GM19395 (cell line): ENCODE measurements around the gene PDE6C.

Experiments
- ATAC-seq: cut with Tn5 transposase; IDR thresholded peaks from one replicate; pipeline ENCODE4 v1.9.1; 2021; ENCODE audit warnings: mild to moderate bottlenecking, moderate library complexity; ENCODE audit not compliant: unreplicated experiment

The PDE6C gene

GRCh38 chr10:93612311-93612710 is at the start of gene PDE6C:
TSS of gene PDE6C (plus strand) at chr10:93612537. CDS start at chr10:93612726, 189 bp downstream.
- no peak for ATAC-seq

- no peak for ATAC-seq
Observed at GRCh38 chr10:93565446-93565845, 46.9 kb upstream of the PDE6C start.

- ATAC-seq, result no peak
Observed at GRCh38 chr10:93566435-93567276, 45.7 kb upstream of the PDE6C start, which contains the start of gene FFAR4. TSS of gene FFAR4 (plus strand) at chr10:93566665. CDS start at chr10:93566721, 56 bp downstream.

GRCh38 chr10:93567277-93568104 is 44.8 kb upstream of the PDE6C start:
- no peak for ATAC-seq

- ATAC-seq, result no peak
Observed at GRCh38 chr10:93568105-93568390, 44.3 kb upstream of the PDE6C start.

- no peak for ATAC-seq
Observed at GRCh38 chr10:93570383-93570782, 42.0 kb upstream of the PDE6C start.

- no peak for ATAC-seq
Observed at GRCh38 chr10:93572606-93573005, 39.7 kb upstream of the PDE6C start.

- no peak for ATAC-seq
Observed at GRCh38 chr10:93573051-93573909, 39.1 kb upstream of the PDE6C start.

GRCh38 chr10:93573924-93574323 is 38.4 kb upstream of the PDE6C start:
- ATAC-seq, result no peak

GRCh38 chr10:93576888-93577287 is 35.4 kb upstream of the PDE6C start:
- ATAC-seq, result no peak

- ATAC-seq, result no peak
Observed at GRCh38 chr10:93577565-93577964, 34.8 kb upstream of the PDE6C start.

GRCh38 chr10:93579089-93579488 is 33.2 kb upstream of the PDE6C start:
- no peak for ATAC-seq

GRCh38 chr10:93579985-93580711 is 32.2 kb upstream of the PDE6C start:
- no peak for ATAC-seq

GRCh38 chr10:93580828-93581227 is 31.5 kb upstream of the PDE6C start:
- ATAC-seq, result no peak

- ATAC-seq, result no peak
Observed at GRCh38 chr10:93584445-93584844, 27.9 kb upstream of the PDE6C start.

GRCh38 chr10:93589648-93590562 is 22.4 kb upstream of the PDE6C start:
- ATAC-seq, result no peak

GRCh38 chr10:93590638-93591037 is 21.7 kb upstream of the PDE6C start:
- no peak for ATAC-seq

- ATAC-seq, result no peak
Observed at GRCh38 chr10:93591065-93591808, 21.1 kb upstream of the PDE6C start.

- no peak for ATAC-seq
Observed at GRCh38 chr10:93593254-93593653, 19.1 kb upstream of the PDE6C start.
